ENCODE data around the gene C4B. TPM values are rescaled to one million over a fixed set of nuclear protein-coding genes. Genes with fewer than 3 reads are reported as not detected.
"Not testable (repeated sequence)": the region's sequence is repeated elsewhere in the genome, so short reads cannot be mapped to it uniquely, and the experiment has no call there.

C4B gene
- total RNA-seq, 1 experiment from 2014 or later, result 0.78 TPM

DNA sequence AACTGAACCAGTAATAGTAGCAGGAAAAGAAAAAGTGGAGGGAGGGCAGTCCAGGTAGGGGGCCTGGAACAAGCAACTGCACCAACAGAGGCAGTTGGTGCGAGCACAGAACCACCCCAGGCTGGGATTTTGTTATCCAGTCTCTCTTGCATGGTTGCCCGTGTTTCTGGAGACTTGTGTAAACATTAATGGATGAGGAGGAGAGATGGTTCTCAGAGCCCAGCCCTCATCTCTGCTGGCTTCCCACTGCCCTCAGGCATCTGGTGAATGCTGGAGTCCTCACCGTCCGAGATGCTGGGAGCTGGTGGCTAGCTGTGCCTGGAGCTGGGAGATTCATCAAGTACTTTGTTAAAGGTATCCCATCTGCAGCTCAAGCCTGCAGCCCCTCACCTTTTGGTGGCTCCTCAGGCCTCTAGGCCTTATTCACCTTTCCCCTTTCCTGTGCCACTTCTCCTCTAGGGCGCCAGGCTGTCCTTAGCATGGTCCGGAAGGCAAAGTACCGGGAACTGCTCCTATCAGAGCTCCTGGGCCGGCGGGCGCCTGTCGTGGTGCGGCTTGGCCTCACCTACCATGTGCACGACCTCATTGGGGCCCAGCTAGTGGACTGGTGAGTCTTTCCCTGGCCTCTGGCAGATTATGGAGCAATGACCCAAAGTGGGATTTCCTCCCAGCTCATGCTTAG lies 34.3 kb upstream of the C4B start:
- DNase-seq (ENCODE audit: low spot score); in situ Hi-C loops (cut with HindIII; ENCODE audit: low sequenced_read_pairs): not testable (repeated sequence)

DNA sequence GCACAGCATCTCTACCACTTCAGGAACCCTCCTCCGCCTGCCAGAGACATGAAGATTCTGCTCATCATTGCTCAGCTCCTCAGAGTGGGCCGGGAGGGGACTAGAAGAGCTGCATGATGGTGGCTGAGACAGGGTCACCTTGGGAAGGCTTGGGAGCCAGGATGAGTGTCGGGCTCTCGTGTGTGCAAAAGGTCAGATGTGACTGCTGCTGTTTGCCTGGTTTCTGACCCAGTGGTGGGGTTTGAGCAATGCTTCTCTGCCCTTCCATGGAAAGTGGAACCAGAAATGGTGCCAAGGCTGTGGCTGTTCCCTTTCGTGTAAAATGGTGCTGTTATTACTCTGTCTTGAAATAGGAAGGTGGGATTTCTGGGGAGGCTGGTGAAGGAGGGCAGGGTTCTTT lies 33.6 kb upstream of the C4B start:
- DNase-seq (ENCODE audit: low spot score); in situ Hi-C loops (cut with HindIII; ENCODE audit: low sequenced_read_pairs): not testable (repeated sequence)

GRCh38 chr6:31981744-31982143 lies 32.9 kb upstream of the C4B start, which contains the start of gene C4A:
Gene C4A (plus strand): TSS chr6:31982057. CDS start chr6:31982108, 51 bp downstream.
- in situ Hi-C loops (cut with HindIII; ENCODE audit: low sequenced_read_pairs); DNase-seq (ENCODE audit: low spot score): not testable (repeated sequence)

- in situ Hi-C loops (cut with HindIII; ENCODE audit: low sequenced_read_pairs); DNase-seq (ENCODE audit: low spot score): not testable (repeated sequence)
Observed at GRCh38 chr6:31989363-31989762, 25.2 kb upstream of the C4B start.

GRCh38 chr6:31994421-31994820 lies 20.2 kb upstream of the C4B start:
- in situ Hi-C loops (cut with HindIII; ENCODE audit: low sequenced_read_pairs), result not testable (repeated sequence)

GRCh38 chr6:31996385-31996784 lies 18.2 kb upstream of the C4B start:
- in situ Hi-C loops (cut with HindIII; ENCODE audit: low sequenced_read_pairs); DNase-seq (ENCODE audit: low spot score): not testable (repeated sequence)

More at GRCh38 chr6:31994421-31994820, 20.2 kb upstream of the C4B start:
- not testable (repeated sequence) for DNase-seq (ENCODE audit: low spot score)

DNA sequence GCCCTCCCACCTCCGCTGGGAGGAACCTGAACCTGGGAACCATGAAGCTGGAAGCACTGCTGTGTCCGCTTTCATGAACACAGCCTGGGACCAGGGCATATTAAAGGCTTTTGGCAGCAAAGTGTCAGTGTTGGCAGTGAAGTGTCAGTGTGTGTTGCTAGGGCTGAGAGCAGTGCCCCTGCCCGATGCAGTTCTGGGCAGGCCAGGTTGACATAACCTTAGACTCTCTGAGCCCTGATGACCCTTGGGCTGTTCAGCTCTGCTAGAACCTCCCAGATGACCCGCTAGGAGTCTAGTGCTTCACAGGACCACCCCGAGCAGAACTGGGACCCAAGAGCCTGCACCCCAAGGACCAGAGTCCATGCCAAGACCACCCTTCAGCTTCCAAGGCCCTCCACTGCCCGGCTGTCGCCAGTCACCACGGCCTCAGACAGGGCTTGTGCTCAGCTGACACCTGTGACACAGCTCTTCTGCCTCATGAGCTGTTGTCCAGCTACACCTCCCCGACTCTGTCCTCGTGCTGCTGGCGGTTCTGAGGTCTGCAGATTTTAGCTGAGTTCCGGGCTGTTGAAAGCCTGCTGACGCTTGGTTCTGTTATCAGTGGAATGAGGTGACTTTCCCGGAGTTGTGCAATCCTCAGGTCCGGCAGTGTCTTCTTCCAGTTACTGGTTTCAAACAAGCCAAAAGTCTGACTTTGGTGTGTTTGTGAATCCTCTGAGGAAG lies 11.9 kb upstream of the C4B start:
- DNase-seq (ENCODE audit: low spot score); in situ Hi-C loops (cut with HindIII; ENCODE audit: low sequenced_read_pairs): not testable (repeated sequence)

- in situ Hi-C loops (cut with HindIII; ENCODE audit: low sequenced_read_pairs); DNase-seq (ENCODE audit: low spot score): not testable (repeated sequence)
Observed at GRCh38 chr6:32003301-32003700, 11.3 kb upstream of the C4B start.

- DNase-seq (ENCODE audit: low spot score); in situ Hi-C loops (cut with HindIII; ENCODE audit: low sequenced_read_pairs): not testable (repeated sequence)
Observed at GRCh38 chr6:32004393-32004792, 10.2 kb upstream of the C4B start.

DNA sequence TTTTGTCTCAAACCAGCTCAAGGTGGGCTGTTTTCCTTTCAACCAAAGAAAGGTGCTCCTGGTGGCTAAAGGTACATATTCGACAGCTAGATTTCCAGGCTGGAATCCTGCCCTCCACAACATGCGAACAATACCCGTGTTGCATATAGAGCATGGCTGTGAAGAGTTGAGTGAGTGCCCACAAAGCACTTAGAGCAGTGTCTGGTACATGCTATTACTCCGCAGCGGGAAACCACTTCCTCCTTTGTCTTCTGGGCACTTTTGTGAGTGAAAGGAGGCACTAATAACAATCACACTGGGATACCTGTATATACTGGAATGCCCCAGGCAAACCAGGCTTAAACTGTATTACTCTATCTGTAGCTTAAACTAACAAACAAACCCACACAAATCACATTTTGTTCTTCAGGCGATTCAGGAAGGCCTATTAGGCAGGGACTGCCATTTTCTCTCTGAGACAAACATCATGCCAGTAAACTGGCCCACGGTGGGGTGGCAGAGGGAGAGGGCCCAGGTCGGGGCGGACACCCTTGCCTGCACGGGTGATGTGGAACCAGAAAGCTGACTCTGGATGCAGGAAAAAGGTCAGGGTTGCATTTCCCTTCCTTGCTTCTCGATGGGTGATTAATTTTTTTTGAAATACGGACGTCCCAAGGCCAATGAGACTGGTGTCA lies 9.6 kb upstream of the C4B start:
- DNase-seq (ENCODE audit: low spot score); in situ Hi-C loops (cut with HindIII; ENCODE audit: low sequenced_read_pairs): not testable (repeated sequence)

DNA sequence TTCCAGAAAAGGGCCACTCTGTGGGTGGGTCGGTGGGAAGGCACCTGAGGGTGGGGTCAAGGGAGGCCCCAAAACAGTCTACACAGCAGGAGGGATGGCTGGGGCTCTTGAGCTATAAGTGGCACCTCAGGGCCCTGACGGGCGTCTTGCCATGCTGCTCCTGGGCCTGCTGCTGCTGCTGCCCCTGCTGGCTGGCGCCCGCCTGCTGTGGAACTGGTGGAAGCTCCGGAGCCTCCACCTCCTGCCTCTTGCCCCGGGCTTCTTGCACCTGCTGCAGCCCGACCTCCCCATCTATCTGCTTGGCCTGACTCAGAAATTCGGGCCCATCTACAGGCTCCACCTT lies 9.1 kb upstream of the C4B start:
- DNase-seq (ENCODE audit: low spot score); in situ Hi-C loops (cut with HindIII; ENCODE audit: low sequenced_read_pairs): not testable (repeated sequence)

- in situ Hi-C loops (cut with HindIII; ENCODE audit: low sequenced_read_pairs); DNase-seq (ENCODE audit: low spot score): not testable (repeated sequence)
Observed at GRCh38 chr6:32005991-32006529, 8.5 kb upstream of the C4B start.

DNA sequence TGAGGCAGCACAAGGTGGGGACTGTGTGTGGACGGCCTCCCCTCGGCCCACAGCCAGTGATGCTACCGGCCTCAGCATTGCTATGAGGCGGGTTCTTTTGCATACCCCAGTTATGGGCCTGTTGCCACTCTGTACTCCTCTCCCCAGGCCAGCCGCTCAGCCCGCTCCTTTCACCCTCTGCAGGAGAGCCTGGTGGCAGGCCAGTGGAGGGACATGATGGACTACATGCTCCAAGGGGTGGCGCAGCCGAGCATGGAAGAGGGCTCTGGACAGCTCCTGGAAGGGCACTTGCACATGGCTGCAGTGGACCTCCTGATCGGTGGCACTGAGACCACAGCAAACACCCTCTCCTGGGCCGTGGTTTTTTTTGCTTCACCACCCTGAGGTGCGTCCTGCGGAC lies 7.5 kb upstream of the C4B start:
- in situ Hi-C loops (cut with HindIII; ENCODE audit: low sequenced_read_pairs); DNase-seq (ENCODE audit: low spot score): not testable (repeated sequence)

DNA sequence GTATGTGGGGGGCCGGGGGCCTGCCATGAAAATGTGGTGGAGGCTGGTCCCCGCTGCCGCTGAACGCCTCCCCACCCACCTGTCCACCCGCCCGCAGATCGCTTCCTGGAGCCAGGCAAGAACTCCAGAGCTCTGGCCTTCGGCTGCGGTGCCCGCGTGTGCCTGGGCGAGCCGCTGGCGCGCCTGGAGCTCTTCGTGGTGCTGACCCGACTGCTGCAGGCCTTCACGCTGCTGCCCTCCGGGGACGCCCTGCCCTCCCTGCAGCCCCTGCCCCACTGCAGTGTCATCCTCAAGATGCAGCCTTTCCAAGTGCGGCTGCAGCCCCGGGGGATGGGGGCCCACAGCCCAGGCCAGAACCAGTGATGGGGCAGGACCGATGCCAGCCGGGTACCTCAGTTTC lies 6.6 kb upstream of the C4B start:
- DNase-seq (ENCODE audit: low spot score); in situ Hi-C loops (cut with HindIII; ENCODE audit: low sequenced_read_pairs): not testable (repeated sequence)

DNA sequence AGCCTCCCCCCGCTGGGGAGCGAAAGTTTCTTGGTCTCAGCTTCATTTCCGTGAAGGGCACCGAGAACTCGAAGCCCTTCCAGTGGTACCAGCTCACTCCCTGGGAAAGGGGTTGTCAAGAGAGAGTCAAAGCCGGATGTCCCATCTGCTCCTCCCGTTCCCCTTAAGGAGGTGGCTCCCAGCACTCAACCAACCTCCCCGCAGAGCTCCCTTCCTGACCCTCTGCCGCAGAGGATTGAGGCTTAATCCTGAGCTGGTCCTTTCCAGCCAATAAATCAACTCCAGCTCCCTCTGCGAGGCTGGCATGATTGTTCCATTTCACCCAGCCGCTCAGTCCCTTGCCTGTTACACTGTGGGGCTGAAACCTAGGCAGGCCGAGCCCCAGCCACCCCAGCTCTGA lies 6.0 kb upstream of the C4B start:
- DNase-seq (ENCODE audit: low spot score); in situ Hi-C loops (cut with HindIII; ENCODE audit: low sequenced_read_pairs): not testable (repeated sequence)

- in situ Hi-C loops (cut with HindIII; ENCODE audit: low sequenced_read_pairs); DNase-seq (ENCODE audit: low spot score): not testable (repeated sequence)
Observed at GRCh38 chr6:32009537-32009936, 5.1 kb upstream of the C4B start.

- in situ Hi-C loops (cut with HindIII; ENCODE audit: low sequenced_read_pairs); DNase-seq (ENCODE audit: low spot score): not testable (repeated sequence)
Observed at GRCh38 chr6:32010856-32011530, 3.6 kb upstream of the C4B start.

- DNase-seq (ENCODE audit: low spot score); in situ Hi-C loops (cut with HindIII; ENCODE audit: low sequenced_read_pairs): not testable (repeated sequence)
Observed at GRCh38 chr6:32012941-32013617, 1.5 kb upstream of the C4B start.
